ENCODE results near the gene KIAA1217.

The KIAA1217 gene

GRCh38 chr10:24449769-24450310 lies 240.9 kb downstream of the KIAA1217 start:
- no peak for DNase-seq

- no peak for DNase-seq
These were observed 242.4 kb downstream of the KIAA1217 start for GRCh38 chr10:24451325-24451820.

DNA sequence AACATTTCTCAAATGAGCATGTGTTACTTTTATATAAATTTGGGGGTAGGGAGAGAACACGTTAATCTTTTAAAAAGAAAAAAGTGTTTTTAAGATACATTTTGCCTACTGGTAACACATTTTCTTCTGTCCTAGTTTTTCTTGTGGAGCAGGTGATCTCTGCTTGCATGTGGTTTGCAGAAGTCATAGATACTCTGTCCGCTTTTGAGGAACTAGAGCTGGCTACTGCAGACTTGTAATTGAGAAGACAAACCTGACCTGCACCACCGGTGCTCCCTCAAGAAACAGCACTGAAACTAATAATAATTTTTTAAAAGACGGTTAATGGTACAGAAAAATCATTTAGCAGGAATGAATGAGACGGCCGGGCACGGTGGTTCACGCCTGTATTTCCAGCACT lies 243.1 kb downstream of the KIAA1217 start:
- no peak for DNase-seq

DNA sequence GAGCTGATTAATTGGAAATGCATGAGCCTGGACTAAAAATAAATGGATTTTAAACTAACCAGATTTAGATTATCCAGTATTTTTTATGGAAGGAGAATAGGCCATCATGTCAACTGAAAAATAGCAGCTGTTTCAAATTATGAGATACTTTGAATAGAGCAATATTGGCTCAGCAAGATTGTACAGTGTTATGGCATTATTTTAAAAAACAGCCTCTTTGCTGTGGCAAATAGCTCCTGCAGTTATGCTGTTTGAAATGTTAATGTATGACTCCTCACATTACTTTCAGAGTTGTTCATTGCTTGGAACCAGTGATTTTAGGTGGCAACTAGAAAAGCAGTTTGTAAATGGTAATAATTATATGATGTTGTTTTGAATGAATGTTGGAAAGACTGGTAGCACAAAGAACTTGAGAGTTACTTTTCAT lies 244.5 kb downstream of the KIAA1217 start:
- no peak for DNase-seq

GRCh38 chr10:24453973-24454372 lies 245.0 kb downstream of the KIAA1217 start:
- no peak for DNase-seq

DNA sequence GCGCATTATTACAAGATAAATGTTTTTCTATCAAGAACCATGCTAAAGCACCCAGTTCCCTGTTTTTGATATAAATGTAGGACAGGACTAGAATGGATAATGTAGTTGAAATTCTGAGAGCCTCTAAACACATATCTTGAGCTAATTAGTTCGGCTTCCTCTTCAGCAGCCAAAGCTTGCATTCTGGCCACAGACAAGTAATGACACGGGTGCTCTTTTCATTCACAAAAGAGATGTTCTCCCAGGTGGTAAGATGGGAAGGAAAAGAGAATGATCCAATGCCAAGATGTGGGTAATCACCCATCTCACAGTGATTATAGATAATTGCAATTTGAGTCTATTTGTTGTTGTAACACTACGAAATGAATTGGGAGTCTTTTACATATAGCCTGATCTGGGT lies 246.5 kb downstream of the KIAA1217 start:
- DNase-seq, result no peak

DNA sequence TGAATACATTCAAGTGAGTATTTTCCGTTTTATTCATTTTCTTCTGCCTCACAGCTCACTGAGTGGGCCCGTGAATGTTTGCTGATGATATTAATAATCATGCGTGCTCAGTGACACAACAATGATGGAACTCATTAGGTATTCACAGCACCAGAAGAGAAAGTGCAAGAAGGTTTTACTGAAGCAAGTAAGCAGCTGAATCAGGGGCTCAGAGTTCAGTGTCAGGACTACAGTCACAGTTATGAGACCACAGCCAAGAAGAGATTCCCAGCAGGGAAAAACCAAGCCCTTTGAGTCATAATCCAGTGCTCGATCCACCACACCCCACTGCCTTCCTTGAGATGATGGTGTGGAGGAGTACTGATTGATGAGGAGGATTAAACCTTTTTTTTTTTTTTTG lies 247.4 kb downstream of the KIAA1217 start:
- no peak for DNase-seq

GRCh38 chr10:24457661-24458318 lies 248.9 kb downstream of the KIAA1217 start:
- DNase-seq, result no peak

DNA sequence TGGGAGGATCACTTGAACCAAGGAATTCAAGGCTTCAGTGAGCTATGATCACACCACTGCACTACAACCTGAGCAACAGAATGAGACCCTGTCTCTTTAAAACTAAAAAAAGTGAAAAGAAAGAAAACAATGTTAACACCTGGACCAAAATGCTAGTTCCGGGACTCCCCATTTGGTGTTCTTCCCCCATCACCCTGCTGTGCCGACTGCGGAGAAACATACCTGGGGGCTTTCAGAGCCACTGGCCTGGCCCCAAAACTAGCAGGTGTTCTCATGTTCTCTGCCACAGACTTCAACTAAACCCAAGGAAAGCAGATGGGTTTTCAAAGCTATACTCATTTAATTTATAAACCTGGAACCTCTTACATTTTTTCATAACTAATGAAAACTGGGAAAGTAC lies 250.9 kb downstream of the KIAA1217 start:
- no peak for DNase-seq

DNA sequence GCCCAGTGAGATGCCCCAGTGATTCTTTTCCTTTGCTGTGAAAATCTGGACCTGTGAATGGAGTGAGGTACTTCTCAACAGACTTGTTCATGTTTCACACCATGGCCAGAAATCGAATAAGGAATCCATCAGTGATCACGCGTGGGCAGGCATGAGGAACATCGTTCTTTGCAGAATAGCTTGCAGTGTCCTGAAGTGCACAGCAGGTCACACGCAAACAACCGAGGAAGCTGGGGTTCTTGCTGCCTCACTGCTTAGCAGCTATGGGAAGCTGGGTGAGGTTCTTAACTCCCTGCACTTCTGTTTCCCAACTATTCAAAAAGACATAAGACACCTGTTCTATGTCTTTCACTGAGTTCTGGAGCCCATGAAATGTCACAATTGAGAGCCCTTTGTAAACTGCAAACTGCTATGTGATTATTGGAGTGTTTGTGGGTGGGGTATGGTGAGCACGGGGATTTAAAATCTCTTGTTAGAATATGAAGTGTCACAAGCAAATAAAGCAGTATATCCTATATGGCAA lies 253.4 kb downstream of the KIAA1217 start:
- DNase-seq, result no peak

DNA sequence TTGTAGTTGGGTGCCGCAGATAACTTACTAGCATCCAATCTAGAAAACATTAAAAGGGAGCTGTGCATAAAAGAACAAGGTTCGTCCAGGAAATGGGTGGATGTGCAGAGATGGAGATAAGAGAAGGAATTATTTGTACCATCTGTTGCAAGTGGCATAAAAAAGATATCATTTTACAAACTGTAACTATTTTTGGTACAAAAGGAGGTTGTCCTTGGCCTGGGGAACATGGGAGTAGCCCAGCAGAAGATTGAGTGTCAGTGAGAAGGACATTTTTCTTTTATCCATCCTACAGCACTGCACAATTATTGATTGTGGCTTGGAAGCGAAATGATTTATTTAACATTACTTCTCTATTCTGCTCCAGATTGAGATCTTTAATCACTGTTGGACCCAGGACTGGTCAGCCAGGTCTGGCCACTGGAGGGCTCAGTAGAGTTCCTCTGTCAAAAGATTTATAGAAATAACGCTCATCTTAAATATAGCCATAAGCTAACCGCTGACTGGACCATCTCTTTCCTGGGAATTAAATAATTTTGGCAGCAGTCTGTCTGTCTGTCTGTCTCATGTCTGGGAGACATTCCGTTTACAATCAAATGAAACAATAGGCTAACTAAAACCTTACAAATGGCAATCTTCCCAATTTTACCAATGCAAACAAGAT lies 254.1 kb downstream of the KIAA1217 start:
- DNase-seq, result no peak

DNA sequence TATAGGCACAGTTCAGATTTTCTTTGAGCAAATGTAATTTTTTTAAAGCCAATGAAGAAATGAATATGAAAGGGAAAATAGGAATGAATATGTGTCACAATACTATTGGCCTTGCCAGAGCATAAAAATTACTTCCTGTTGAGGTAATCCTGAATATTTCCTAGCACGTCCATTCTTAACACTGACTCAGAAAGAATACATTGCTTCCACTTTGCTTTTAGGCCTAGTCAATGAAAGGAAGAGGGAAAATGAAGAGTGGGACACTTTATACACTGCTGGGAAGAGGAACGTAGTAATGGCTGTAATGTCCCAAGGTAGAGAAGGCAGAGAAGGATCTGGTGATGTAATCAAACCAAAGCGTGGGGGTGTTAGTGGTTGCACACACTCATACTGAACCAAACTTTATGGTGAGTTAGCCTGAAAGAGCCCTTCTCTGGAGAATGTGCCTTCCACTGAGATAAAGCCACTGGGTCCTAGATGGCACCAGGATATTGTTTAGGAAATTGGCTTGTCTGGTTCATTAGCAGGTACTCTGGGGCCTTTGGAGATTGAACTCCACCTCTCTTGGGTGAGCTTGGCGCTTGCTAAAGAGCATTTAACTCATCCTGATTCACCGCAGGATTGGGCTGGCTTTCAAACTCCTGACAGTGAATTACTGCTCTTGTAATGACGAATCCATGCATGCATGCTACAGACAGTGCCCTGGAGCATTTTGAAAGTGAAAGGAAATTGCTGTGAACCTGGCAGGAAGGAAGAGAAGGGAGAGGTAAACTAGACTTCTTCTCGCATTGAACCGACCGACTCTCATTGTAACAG lies 254.9 kb downstream of the KIAA1217 start:
- no peak for DNase-seq

DNA sequence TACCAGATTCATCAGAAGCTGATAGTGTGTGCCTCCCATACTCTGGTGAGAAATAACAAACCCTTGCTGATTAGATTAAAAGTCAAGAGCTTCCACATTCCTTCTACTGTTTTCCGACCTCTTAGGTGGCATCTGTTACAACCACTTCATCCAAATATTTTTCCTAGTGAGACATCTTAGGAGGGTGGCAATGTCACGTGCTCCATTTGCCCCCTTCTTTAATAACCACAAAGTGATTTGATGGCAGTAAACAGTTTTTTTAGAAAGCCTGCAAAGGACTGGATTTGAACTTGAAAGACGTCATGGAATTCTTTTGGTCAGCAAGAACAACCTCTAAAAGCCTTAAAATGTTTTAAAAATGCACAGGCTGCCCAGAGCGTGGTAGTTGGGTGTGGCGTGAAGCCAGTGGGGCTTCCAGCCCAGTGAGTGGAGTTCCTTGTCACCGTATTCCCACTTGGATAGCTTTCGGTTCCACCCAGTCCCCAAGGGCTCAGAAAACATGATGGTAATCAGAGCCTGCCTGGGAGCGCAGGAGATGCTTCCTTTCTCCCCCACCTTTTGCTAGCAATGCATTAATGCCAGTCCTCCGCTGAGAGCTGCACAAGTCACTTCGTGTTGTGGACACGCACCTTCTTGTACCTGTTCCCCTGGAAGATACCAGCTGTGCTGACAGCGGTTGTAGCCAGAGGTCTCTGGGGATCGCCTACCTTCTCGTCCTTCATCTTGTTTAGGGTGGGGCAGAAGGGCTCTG lies 256.4 kb downstream of the KIAA1217 start:
- DNase-seq, result no peak

DNA sequence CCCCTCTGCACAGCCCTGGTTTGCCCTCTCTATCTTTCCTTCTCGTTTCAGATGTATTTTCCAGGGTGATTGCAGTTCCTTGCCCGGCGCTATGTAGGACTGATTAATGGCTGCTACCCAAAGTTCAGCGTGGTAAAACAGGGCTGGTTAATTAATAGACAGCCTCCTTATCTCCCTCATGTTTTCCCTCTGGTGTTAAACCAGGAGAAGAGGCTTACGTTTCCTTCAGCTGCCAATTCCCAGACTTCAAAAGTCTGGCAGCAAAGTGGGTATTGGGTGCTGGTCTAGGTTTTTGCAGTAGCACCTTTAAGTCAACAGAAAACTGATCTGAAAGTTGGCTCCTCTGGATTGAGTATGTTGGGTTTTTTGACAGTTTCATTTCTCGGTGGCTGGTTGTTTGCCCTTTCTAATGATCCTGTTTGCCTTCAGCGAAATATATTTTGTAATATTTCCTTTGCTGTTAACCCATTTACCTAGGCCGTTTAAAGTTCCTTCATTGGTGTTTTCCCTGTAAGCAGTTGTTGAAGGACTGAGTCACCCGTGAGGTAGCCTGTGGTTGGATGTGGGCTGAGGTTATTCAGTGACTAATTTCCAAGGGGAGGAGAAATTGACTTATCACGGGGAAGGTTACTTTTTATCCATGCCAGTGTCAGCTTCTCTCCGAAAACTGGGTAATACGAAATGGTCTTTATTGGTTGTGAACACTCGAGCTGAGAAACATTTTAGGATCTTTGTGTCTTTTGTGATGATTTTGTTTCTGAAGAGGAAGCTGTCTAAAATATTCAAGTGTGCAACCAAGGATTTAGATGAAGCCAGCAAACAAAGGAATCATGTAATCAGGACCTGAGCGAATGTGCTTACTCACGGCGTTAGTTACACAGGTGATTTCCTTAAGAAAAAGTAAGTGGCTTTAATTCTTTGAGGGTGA lies 257.2 kb downstream of the KIAA1217 start:
- no peak for DNase-seq

- DNase-seq, result no peak
These were observed 258.2 kb downstream of the KIAA1217 start for GRCh38 chr10:24467136-24467535.

GRCh38 chr10:24467605-24468004 lies 258.7 kb downstream of the KIAA1217 start:
- no peak for DNase-seq

GRCh38 chr10:24468281-24468751 lies 259.4 kb downstream of the KIAA1217 start:
- no peak for DNase-seq

- no peak for DNase-seq
These were observed 261.1 kb downstream of the KIAA1217 start for GRCh38 chr10:24469993-24470392.

DNA sequence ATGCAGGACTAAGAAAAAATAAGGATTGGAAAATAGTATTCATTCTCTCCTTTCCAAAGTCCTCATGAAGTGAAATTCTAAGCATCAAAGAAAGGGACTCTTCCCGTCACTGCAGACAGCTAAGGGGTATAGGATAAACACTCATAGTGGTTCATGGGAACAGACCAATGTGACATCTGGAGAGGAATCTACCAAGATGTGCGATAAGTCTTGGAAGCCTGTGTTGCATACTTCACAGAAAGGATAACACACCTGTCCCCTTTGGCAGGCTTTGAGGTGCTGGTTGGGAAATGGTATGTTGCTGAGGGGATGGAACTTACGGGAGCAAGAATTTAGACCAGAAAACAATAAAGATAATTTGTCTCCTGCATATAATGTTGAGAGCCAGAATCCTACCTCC lies 266.7 kb downstream of the KIAA1217 start:
- DNase-seq, result no peak

GRCh38 chr10:24476913-24477701 lies 268.2 kb downstream of the KIAA1217 start:
- no peak for DNase-seq

Data from activated CD4-positive, alpha-beta T cell treated with anti-CD3 and anti-CD28 coated beads, Interleukin-2, amount 50 U/mL, for 1 hour (primary cell).